Measurements from ENCODE around the gene GNPTAB.

Gene GNPTAB

DNA sequence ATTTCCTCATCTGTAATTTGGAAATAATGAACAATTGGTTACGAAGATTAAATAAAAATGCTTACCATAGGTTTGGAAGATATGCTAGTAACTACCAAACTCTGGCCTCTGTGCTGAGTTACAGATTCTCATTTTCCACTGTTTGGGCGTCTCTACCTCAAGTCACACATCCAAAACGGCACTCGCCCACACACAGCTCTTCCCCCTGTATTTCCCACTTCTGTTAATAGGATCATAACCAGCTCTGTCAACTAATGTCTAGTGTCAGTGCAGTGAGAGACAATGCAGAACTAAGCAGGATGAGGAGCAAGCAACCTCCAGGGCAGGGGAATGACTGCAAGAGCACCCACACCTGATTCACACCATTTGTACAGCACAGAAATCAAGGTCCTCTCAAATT, 80.6 kb downstream of the GNPTAB start:
- H3K4me3 ChIP-seq (IDR thresholded peaks at IDR 0.05; ENCODE audit: insufficient read depth, low read depth, low read length), result no peak overlapping the region
- H3K9ac ChIP-seq, result no peak overlapping the region
- H3K79me2 ChIP-seq (ENCODE audit: insufficient read depth, low read depth), result no peaks in the 10 kb centered on the region
- no peak overlapping the region for H2AFZ ChIP-seq (ENCODE audit: low read depth)
- H3K27ac ChIP-seq, result no peak overlapping the region
- no peak overlapping the region for H3K4me2 ChIP-seq
- no peaks in the 10 kb centered on the region for H4K20me1 ChIP-seq (ENCODE audit: insufficient read depth)
- no peaks in the 10 kb centered on the region for H3K27me3 ChIP-seq (ENCODE audit: insufficient read depth, low read depth)
- no peak for TF ChIP-seq CTCF (conservative IDR thresholded peaks at IDR 0.05; ENCODE audit: low read depth, low read length)
- H3K36me3 ChIP-seq (ENCODE audit: insufficient read depth), result peaks cover 6% of the 10 kb centered on the region; the same call in 1 of the 2 replicates
- no peaks in the 10 kb centered on the region for H3K4me1 ChIP-seq (ENCODE audit: low read depth, poor library complexity, severe bottlenecking)

- Histone ChIP-seq H3K79me2 (ENCODE audit: insufficient read depth, low read depth) (no peaks in the 10 kb centered on the region), H3K4me2 (no peak overlapping the region), H3K27me3 (ENCODE audit: insufficient read depth, low read depth) (no peaks in the 10 kb centered on the region)
These were observed 81.1 kb downstream of the GNPTAB start for GRCh38 chr12:101749657-101750056.

GRCh38 chr12:101748907-101749306, 81.9 kb downstream of the GNPTAB start:
- no peak overlapping the region for H3K4me3 ChIP-seq (IDR thresholded peaks at IDR 0.05; ENCODE audit: insufficient read depth, low read depth, low read length)
- no peaks in the 10 kb centered on the region for H3K27me3 ChIP-seq (ENCODE audit: insufficient read depth, low read depth)
- H3K79me2 ChIP-seq (ENCODE audit: insufficient read depth, low read depth), result no peaks in the 10 kb centered on the region
- H3K36me3 ChIP-seq (ENCODE audit: insufficient read depth), result peaks cover 6% of the 10 kb centered on the region; the same call in 1 of the 2 replicates
- H2AFZ ChIP-seq (ENCODE audit: low read depth), result no peak overlapping the region
- H4K20me1 ChIP-seq (ENCODE audit: insufficient read depth), result no peaks in the 10 kb centered on the region
- TF ChIP-seq CTCF (conservative IDR thresholded peaks at IDR 0.05; ENCODE audit: low read depth, low read length), result no peak
- H3K4me2 ChIP-seq, result no peak overlapping the region
- H3K4me1 ChIP-seq (ENCODE audit: low read depth, poor library complexity, severe bottlenecking), result peaks cover 5% of the 10 kb centered on the region
- no peak overlapping the region for H3K9ac ChIP-seq
- no peak overlapping the region for H3K27ac ChIP-seq

More at GRCh38 chr12:101749657-101750056, 81.1 kb downstream of the GNPTAB start:
- TF ChIP-seq CTCF (conservative IDR thresholded peaks at IDR 0.05; ENCODE audit: low read depth, low read length), result no peak
- Histone ChIP-seq H3K27ac (no peak overlapping the region), H4K20me1 (ENCODE audit: insufficient read depth) (no peaks in the 10 kb centered on the region), H3K9ac (no peak overlapping the region), H2AFZ (ENCODE audit: low read depth) (no peak overlapping the region), H3K4me3 (IDR thresholded peaks at IDR 0.05; ENCODE audit: insufficient read depth, low read depth, low read length) (no peak overlapping the region), H3K36me3 (ENCODE audit: insufficient read depth) (peaks cover 6% of the 10 kb centered on the region; the same call in 1 of the 2 replicates), H3K4me1 (ENCODE audit: low read depth, poor library complexity, severe bottlenecking) (no peaks in the 10 kb centered on the region)

DNA sequence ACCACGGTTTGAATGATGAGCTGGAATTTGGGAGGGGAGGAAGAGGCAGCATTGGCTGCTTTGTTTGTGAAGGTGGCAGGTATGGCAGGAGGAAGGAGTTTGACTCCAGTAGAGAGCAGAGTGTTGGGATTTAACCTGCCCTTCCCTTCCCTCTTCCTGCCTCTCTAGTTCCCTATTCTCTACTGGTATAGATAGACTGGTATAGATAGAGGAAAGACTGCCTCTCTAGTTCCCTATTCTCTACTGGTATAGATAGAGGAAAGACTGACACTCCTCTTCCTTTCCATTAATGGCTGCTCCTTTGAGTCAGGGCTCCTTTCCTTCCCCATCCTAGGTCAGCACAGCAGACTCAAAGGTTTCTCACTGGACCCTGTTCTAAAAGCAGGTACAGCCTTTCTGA, 83.1 kb downstream of the GNPTAB start:
- H3K4me3 ChIP-seq (IDR thresholded peaks at IDR 0.05; ENCODE audit: insufficient read depth, low read depth, low read length), result no peak overlapping the region
- H3K79me2 ChIP-seq (ENCODE audit: insufficient read depth, low read depth), result no peaks in the 10 kb centered on the region
- no peaks in the 10 kb centered on the region; the same call in 1 of the 2 replicates for H3K36me3 ChIP-seq (ENCODE audit: insufficient read depth)
- H3K27me3 ChIP-seq (ENCODE audit: insufficient read depth, low read depth), result no peaks in the 10 kb centered on the region
- H3K9ac ChIP-seq, result no peak overlapping the region
- no peak overlapping the region for H3K4me2 ChIP-seq
- H3K27ac ChIP-seq, result no peak overlapping the region
- TF ChIP-seq CTCF (conservative IDR thresholded peaks at IDR 0.05; ENCODE audit: low read depth, low read length), result no peak
- H2AFZ ChIP-seq (ENCODE audit: low read depth), result no peak overlapping the region
- H3K4me1 ChIP-seq (ENCODE audit: low read depth, poor library complexity, severe bottlenecking), result peaks cover 10% of the 10 kb centered on the region
- H4K20me1 ChIP-seq (ENCODE audit: insufficient read depth), result no peaks in the 10 kb centered on the region

Measured in KMS-11 (cell line).